RWPE2 (cell line): Measurements from ENCODE around the gene WFDC6.

Source experiments
- ATAC-seq: fragments of 200-7000 bp; cut with Tn5 transposase; 3 replicates; pipeline ENCODE4 v1.9.1; 2021; ENCODE audit warnings: low read depth
- DNase-seq: peaks from one replicate; pipeline ENCODE4 v3.0.0-alpha.2; 2020; ENCODE audit warnings: low spot score
- H3K27ac ChIP-seq: fragments of 450-650 bp; 2 replicates; pipeline ENCODE4 v1.5.1; 2017; ENCODE audit warnings: mild to moderate bottlenecking; ENCODE audit not compliant: poor library complexity, severe bottlenecking
- H3K27me3 ChIP-seq: fragments of 250-450 bp; sonication (Bioruptor Pico); 2 replicates; pipeline ENCODE4 v1.5.1; 2021; ENCODE audit warnings: mild to moderate bottlenecking, moderate library complexity; ENCODE audit not compliant: insufficient read depth, poor library complexity, severe bottlenecking
- H3K36me3 ChIP-seq: fragments of 250-450 bp; sonication (Bioruptor Pico); 2 replicates; pipeline ENCODE4 v1.5.1; 2020; ENCODE audit warnings: low read depth, mild to moderate bottlenecking, moderate library complexity
- H3K4me1 ChIP-seq: fragments of 250-450 bp; sonication (Bioruptor Pico); 2 replicates; pipeline ENCODE4 v1.5.1; 2021; ENCODE audit warnings: mild to moderate bottlenecking, moderate library complexity; ENCODE audit not compliant: insufficient read depth, poor library complexity, severe bottlenecking
- H3K4me3 ChIP-seq: fragments of 250-450 bp; sonication (Bioruptor Pico); 2 replicates; pipeline ENCODE4 v1.5.1; 2021; ENCODE audit warnings: mild to moderate bottlenecking, moderate library complexity; ENCODE audit not compliant: severe bottlenecking
- H3K9me3 ChIP-seq: fragments of 250-450 bp; sonication (Bioruptor Pico); 2 replicates; pipeline ENCODE4 v1.5.1; 2021; ENCODE audit warnings: mild to moderate bottlenecking, moderate library complexity; ENCODE audit not compliant: severe bottlenecking
- TF ChIP-seq, protein P1 (sequence below): fragments of 450-650 bp; IDR thresholded peaks from one replicate; pipeline ENCODE4 v1.5.1; 2017; ENCODE audit warnings: mild to moderate bottlenecking, moderate library complexity; ENCODE audit not compliant: poor library complexity, severe bottlenecking

WFDC6 gene

DNA sequence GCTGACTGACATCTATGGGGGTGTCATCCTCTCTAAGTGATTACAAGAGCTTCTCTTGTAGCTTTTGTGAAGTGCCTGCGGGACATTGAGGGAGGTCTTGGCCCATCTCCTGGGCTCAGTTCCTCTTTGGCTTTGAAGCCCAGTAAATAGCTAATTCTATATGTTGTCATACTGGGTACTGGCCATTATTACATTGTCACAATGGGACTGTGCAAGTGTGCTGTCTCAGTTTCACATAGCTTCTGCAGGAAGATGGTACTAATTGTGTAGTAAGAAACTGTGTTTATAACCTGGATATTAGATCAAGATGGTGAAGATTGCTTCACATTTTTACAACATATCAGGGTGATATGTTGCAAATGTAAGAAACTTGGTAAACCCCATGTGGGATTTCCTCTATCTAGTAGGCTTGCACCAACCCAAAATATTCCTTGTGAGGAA is 43.8 kb downstream of the WFDC6 start:
- no peak overlapping the region for H3K4me3 ChIP-seq
- H3K9me3 ChIP-seq, result no peaks in the 10 kb centered on the region
- no peak overlapping the region for H3K27ac ChIP-seq
- TF ChIP-seq, protein P1, sequence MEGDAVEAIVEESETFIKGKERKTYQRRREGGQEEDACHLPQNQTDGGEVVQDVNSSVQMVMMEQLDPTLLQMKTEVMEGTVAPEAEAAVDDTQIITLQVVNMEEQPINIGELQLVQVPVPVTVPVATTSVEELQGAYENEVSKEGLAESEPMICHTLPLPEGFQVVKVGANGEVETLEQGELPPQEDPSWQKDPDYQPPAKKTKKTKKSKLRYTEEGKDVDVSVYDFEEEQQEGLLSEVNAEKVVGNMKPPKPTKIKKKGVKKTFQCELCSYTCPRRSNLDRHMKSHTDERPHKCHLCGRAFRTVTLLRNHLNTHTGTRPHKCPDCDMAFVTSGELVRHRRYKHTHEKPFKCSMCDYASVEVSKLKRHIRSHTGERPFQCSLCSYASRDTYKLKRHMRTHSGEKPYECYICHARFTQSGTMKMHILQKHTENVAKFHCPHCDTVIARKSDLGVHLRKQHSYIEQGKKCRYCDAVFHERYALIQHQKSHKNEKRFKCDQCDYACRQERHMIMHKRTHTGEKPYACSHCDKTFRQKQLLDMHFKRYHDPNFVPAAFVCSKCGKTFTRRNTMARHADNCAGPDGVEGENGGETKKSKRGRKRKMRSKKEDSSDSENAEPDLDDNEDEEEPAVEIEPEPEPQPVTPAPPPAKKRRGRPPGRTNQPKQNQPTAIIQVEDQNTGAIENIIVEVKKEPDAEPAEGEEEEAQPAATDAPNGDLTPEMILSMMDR, result no peak
- no peaks in the 10 kb centered on the region for H3K4me1 ChIP-seq
- no peaks in the 10 kb centered on the region for H3K36me3 ChIP-seq
- no peak for ATAC-seq
- no peak for DNase-seq
- H3K27me3 ChIP-seq, result peaks cover 17% of the 10 kb centered on the region

DNA sequence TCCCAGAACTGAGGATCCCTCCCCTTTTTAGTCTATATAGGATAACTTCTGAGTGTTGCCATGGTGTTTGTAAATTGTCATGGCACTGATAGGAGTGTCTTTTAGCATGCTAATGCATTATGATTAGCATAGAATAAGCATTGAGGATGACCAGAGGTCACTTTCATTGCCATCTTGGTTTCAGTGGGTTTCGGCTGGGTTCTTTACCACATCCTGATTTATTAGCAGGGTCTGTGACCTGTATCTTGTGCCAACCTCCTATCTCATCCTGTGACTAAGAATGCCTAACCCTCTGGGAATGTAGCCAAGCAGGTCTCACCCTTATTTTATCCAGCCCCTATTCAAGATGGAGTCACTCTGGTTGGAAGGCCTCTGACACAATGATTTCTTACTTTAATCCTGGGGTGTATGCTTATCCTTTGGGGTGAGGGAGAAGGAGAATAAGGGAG is 50.2 kb downstream of the WFDC6 start:
- H3K4me3 ChIP-seq, result no peak overlapping the region
- H3K9me3 ChIP-seq, result no peaks in the 10 kb centered on the region
- no peaks in the 10 kb centered on the region for H3K36me3 ChIP-seq
- DNase-seq (peak; percentile 70), ATAC-seq (peak; percentile 83)
- TF ChIP-seq, protein P1, result no peak
- peaks cover 11% of the 10 kb centered on the region for H3K4me1 ChIP-seq
- peaks cover 4% of the 10 kb centered on the region for H3K27me3 ChIP-seq
- no peak overlapping the region for H3K27ac ChIP-seq

DNA sequence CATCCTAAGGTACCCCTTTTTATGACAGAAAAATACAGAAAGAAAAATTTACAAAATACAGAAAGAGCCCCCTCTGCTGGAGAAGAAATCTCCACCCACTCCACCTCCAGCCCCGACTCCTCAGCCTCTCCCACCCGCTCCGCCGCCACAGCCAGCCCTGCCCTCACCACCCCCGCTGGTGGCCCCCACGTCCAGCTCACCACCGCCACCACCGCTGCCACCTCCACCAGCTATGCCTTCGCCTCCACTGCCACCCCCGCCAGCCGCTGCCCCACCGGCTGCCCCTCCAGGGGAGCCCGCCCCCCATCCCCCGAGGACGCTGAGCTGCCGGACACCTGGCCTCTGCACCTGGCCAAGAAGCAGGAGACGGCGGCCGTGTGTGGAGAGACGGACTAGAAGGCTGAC is 52.0 kb downstream of the WFDC6 start:
- Histone ChIP-seq H3K27ac (no peak overlapping the region), H3K27me3 (peaks cover 16% of the 10 kb centered on the region), H3K9me3 (no peaks in the 10 kb centered on the region), H3K4me1 (peaks cover 11% of the 10 kb centered on the region), H3K36me3 (no peaks in the 10 kb centered on the region), H3K4me3 (no peak overlapping the region)
- DNase-seq (peak; percentile 83), ATAC-seq (no peak)
- TF ChIP-seq, protein P1, result no peak

DNA sequence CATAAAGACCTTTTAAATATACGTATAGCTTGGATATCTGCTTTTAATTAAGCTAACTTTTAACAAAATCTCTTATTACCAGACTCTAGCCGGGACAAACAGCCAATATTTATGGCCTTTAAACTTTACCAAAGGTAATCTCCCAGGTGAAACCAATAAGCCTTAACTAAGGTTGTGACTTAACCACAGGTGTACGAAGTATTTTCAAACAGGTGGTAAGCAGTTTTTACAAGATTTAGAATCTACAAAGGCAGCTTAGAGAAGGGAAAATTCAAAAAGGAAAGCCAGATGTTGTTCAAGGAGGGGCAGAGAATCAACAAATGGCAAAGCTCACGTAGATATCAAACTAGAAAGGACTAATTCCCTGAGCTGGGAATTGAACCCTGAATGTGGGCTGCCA is 53.9 kb downstream of the WFDC6 start:
- Histone ChIP-seq H3K36me3 (no peaks in the 10 kb centered on the region), H3K27ac (no peak overlapping the region), H3K4me3 (no peak overlapping the region), H3K4me1 (peaks cover 11% of the 10 kb centered on the region), H3K9me3 (no peaks in the 10 kb centered on the region), H3K27me3 (peaks cover 16% of the 10 kb centered on the region)
- DNase-seq, result no peak
- ATAC-seq, result no peak
- TF ChIP-seq, protein P1, result no peak

DNA sequence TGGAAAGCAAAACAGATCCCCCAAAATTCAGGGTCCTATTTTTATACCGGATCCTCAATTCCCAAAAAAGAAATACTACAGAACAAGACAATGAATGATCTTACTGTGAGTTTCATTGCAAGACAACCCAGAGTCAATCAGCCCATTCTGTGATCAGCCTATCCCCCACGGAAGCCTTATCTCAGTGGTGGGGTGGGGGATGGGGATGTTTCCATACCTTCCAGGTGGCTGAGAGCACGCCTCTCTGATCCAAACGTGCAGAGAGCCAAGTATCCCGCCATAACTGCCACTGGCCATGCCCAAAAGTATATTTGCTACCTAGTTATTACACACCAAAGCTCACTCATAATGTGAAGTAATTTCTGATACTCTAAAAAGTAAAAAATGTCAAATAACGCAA is 54.6 kb downstream of the WFDC6 start:
- no peak overlapping the region for H3K4me3 ChIP-seq
- no peak overlapping the region for H3K27ac ChIP-seq
- TF ChIP-seq, protein P1, result no peak
- peaks cover 16% of the 10 kb centered on the region for H3K27me3 ChIP-seq
- H3K36me3 ChIP-seq, result no peaks in the 10 kb centered on the region
- no peak for ATAC-seq
- H3K9me3 ChIP-seq, result no peaks in the 10 kb centered on the region
- H3K4me1 ChIP-seq, result peaks cover 11% of the 10 kb centered on the region
- DNase-seq, result no peak
